ENCODE measurements around the gene EPN3.

Gene EPN3

DNA sequence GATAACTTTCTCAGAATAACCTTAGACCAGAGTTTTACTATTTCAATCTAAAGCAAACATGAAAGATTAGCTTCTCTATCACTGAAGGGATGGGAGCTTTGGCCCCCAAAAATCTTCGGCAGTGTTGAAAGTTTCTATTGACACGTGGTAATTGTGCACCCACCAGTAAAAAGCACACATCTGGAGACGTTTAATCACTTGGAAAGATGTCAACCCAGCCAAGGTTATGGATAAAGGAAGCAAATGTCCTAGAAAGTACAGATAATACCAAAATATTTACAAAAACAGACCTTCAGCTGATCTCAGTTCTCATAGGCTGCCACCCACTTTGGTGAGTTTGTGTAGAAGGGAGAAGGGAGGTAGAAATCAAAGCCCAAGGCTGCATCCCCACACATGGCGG is 19.0 kb upstream of the EPN3 start:
- DNase-seq = no peak

DNA sequence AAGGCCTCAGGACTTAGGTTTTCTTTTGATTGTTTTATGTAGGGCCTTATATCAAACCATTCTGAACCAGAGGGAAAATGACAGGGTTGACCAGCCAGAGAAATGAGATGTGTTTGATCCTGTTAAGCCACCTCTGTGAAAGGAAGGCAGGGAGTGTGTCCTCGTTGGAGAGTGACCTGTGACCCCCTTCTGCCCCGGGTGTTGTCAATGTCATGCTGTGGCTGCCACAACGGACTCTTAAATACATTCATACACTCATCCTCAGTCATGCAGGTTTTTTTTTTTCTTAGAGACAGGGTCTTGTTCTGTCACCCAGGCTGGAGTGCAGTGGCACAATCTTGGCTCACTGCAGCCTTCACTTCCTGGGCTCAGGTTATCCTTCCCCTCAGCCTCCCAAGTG is 18.1 kb upstream of the EPN3 start:
- DNase-seq = no peak

DNA sequence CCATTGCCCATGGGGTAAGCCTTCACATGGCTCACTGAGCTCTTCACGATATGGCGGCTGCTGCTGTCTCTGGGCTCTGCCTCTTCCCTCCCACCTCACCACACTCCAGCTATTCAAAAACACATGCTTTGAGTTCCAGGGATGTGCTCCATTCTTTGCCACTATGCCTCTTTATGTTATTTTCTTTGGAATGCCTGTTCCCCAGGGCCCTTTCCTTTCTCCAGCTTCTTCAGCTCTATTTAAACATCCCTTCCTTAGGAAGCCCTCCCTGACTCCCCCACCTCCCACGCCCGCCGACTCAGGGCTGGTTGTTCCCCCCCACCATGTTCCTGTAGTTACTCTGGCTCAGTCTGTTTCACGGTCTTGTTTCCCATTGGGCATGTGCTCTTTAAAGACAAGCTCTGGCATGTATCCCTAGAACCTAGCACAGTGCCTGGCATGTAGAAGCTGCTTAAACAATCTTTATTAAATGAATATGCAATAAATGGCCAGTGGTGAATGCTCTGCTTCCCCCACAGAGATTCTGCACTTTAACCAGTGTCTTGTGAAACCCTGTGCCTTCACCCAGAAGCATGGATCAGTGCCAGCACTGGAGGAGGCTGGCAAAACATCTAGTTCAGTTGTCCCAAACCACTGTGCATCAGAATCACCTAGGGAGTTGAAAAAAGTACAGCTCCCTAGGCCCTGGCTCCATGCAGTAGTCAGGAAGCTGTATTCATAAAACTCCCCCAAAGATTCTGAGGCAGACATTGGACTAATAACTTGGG is 17.4 kb upstream of the EPN3 start:
- no peak for DNase-seq

DNA sequence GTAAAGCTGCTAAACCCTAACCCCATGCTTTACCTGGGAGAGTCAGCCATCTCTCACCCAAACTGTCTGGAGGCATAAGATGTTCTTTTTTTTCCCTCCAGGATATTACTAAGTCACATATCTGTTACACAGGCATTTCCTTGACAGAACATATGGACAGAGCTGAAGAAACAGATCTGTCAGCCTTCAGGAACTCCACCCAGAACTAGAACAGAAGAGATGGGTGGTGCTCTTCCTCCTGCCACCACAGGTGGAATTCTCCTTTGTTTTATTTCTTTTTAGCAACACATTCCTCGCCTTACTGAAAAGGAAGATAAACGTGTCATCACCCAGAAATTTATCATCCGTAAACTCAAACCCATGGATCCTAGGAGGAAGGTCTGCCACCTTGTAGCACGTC is 15.5 kb upstream of the EPN3 start:
- no peak for DNase-seq

DNA sequence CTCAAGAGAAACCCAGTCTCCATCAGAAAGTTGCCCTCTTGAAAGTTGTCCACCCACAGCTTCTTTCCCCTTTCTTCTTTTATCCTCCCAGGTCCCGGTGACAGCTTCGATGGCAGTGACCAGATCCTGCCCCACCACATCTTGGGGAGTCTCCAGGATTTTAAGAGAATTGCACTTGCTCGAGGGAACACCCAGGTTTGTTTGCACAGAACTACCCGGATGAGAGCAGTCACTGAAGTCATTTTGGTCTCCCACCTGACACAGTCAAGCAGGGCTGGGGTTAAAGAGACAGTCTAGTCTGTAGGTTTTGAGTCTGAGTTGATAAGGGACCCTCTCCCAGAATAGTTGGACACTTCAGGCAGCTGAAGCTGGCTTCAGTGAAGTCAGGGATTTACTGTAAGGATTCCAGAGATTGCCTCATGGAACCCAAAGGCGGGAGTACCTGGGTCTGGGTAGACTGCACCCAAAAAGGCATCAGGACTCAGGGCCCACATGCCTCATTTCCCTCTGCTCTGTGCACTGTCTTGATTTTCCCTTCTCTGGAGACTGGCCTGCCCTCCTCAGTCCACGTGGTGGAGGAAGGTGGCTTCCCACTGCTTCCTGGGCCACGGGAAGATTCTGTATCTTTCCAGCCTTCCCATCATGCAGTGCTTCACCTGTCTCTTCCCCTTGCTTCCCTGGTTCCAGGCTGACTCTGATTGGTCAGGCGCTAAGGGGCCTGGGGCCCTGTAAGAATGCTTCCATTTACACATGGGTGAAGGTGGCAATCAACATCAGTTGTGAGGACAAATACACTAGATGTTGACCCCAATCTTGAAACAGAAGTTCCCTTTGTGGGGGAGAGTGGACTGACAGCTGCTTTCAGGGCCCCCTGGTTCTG is 14.8 kb upstream of the EPN3 start:
- no peak for DNase-seq

DNA sequence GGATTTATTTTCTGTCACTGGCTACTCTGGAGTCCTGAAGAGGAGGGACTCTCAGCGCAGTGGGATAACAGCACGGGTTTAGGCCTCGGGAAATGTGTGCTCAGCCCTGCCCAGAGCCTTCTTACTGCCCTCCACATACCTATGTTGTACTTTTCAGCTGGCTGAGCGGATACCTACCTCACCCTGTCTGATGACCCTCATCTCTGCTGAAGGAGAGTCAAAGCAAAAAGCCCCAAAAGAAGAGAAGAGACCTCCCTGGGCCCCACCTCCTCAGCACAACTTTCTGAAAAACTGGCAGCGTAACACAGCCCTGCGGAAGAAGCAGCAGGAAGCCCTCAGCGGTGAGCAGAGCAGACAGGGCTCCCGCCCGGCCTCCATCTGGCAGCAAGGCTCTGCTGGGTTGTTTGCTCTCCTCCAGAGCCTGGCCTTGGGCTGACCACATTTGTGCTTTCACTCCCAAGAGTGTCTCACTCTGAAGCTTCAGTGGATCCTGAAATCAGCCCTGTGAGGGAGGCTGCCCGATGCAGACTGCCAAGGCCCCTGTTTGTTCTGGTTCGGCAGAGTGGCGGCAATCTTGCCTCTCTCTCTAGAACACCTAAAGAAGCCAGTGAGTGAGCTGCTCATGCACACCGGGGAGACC is 14.0 kb upstream of the EPN3 start:
- DNase-seq = no peak

DNA sequence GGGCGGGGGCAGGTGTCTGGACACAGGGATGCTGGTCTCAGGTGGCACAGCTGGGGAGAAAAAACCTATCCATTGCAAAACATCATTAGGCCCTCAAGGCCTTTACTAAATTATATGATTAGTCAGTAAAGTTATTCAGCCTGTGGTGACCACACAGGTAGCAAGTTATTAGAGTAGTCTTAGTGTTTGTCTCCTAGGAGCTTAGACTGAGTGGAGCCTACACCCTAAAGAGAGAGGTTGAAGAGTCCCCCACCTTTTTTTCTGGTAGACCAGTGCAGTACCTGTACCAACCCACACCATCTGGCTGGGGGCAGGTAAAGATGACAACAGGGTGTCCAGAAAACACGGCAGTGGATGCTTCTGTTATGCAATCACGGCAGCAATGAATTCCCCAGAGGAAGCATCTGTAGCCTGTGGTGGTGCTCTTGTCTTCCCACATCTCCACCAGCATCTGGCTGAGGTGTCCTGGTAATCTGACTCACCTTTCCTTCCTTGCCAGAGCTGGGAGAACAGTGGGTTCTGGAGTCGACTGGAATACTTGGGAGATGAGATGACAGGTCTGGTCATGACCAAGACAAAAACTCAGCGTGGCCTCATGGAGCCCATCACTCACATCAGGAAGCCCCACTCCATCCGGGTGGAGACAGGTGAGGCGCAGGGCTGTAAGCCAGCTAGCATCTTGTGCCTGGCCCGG is 13.2 kb upstream of the EPN3 start:
- no peak for DNase-seq

DNA sequence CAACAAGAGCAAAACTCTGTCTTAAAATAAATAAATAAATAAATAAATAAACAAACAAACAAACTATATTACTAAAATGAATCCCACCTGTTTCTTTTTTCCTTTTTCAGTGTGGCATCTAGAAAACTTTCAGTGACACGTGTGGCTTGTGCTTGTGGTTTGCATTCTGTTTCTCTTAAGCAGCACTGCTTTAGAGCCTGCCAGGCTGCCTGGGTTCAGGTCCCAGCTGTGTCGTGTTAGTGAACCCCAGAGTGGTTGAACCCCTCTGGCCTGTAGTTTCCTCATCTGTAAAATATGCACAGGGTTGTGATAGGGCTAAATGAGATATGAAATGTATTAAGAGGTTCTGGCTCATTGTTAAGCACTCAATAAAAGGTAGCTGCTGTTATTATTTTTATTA is 12.1 kb upstream of the EPN3 start:
- DNase-seq = no peak

DNA sequence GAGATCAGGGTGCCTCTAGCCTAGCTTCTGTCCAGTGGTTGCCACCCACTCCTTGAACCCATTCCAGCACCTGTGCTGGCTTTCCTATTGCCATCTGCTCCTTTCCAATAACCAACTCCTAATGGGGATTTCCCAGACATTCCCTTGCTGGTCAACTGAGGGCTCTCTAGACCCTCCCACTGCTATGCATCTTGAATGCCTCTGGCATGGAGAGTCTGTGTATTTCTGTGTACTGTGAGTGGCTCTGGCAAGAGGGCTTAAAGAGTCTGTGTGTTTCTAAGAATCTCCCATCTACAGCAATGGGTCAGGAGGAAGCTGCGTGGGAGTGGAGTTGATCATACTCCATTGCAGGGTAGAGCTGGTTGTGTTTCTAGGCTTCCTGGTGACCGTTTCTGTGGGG is 11.0 kb upstream of the EPN3 start:
- no peak for DNase-seq

DNA sequence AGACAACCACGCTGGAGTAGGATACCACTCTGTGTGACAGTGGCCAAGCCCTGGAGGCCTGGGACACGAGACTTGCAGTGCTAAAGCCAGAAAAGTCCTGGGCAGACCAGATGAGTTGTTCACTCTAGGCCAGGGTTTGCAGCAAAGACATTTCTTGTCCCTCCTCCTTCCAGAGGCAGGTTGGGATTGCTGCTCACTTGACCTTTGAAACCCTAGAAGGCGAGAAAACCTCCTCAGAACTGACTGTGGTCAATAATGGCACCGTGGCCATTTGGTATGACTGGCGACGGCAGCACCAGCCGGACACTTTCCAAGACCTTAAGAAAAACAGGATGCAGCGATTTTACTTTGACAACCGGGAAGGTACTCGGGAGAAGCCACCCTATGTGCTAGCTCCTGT is 9.8 kb upstream of the EPN3 start:
- no peak for DNase-seq

DNA sequence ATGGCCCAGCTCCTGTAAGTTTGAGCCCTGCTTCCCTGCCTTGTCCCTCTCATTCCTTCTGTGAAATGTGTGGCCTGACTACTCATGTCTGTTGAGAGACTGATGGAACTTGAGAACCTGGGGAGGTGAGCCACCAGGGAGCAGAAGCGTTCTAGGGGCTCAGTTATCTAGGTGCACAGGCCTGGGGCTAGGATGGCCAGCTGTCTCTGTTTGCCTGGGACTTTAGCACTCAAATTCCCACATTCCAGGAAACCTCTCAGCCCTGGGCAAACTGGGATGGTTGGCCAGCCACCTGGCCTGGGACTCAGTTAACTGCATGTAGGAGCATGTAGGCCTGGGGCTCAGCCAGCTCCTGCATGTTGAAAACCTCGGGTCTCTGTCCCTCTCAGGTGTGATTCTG is 9.3 kb upstream of the EPN3 start:
- no peak for DNase-seq

DNA sequence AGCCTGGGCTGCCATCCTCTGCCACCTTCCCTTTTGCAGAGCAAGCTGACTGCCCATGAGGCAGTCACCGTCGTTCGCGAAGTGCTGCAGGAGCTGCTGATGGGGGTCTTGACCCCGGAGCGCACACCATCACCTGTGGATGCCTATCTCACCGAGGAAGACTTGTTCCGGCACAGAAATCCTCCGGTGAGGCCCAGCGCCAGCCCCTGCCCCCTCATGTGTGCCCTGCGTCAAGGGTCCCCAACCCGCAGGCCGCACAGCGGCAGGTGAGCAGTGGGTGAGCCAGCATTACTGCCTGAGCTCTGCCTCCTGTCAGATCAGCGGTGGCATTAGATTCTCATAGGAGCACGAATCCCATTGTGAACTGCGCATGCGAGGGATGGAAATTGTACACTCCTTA is 7.7 kb upstream of the EPN3 start:
- no peak for DNase-seq

DNA sequence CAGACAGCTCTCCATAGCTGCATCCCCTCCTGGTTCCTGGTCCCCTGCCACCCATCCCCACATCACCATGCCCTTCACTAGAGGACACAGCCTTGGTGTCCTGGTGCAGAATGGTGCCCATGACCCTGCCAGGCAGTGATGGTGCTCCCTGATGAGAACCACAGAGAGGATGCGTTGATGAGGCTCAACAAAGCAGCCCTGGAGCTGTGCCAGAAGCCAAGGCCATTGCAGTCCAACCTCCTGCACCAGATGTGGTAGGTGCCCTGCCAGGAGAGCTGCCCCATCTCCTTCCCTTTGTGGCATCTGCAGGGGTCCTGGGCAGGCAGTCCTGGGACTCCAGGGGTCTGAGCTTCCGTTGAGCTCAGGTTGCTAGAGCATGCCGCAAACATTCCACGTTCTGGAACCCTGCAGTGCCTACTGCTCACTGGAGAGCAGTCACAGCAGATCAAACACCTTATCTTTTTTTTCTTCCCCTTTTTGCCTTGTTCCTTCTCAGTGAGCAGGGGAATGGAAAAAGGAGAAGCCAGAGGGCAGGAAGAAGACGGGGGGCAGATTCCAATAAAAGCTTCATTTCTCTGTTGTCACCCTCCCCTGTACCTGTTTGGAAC is 5.3 kb upstream of the EPN3 start:
- no peak for DNase-seq

DNA sequence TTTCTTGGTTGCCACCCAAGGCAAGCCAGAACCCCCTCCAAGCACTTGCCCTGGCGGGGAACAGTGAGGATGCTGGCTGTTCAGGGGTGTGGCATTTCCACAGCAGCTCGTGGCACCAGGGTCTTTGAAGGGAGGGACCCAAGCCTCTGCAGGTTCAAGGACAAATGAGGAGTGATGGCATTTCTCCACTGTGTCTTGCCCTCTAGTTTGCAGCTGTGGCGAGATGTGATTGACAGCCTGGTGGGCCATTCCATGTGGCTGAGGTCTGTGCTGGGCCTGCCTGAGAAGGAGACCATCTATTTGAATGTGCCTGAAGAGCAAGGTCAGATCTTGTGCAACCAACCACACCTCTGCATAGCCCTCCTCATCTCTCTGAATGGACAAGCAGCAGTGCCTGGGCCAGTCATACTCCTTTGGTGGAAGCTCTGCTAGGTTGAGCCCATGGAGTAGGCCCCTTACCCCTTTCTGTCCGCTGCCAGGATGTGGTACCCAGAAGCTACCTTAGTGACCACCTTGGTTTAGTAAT is 4.5 kb upstream of the EPN3 start:
- no peak for DNase-seq

DNA sequence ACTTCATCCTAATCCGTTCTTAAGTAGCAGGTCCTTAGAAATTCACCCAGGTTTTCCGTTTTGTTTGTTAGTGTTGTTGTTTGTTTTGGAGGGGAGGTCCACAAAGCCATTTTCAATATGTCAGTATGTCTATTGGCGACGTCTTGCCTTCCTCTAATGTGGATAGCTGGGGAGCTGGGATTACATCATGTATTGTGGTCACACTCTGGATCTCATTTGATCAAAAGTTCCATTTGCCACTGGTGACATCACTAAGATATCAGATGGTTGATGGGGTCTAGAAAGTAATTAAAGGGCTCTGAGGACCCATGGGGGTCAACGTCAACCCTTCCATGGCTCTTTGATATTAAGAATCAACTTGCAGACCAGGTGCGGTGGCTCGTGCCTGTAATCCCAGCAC is 2.7 kb upstream of the EPN3 start:
- no peak for DNase-seq

DNA sequence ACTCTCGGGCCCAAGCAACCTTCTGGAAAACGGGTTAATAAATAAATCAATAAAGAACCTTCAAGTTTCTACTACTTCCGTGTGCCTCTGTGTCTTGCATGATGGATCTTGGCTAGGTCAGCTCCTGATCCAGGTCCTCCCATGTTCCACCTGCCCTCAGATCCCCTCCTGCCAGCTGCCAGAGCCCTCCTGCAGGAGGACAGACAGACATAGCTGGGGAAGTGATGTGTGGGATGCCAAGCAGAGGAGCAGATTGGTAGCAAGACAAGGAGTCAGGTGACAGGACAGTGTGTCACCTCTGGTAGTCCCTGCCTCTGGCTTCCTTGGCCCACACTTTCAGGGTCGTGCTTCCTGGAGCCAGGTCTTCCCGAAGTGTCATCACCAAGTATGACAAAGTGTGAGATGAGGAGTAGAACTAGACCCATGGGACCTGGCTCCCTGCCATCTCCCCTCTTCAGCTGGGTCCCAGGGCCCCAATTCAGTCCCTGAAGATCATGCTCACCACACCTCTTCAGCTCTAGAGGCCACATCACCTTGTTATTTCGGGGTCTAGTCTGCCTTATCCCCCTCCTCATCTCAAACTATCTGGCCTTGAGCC is 1.0 kb upstream of the EPN3 start:
- peak; percentile 45 for DNase-seq

DNA sequence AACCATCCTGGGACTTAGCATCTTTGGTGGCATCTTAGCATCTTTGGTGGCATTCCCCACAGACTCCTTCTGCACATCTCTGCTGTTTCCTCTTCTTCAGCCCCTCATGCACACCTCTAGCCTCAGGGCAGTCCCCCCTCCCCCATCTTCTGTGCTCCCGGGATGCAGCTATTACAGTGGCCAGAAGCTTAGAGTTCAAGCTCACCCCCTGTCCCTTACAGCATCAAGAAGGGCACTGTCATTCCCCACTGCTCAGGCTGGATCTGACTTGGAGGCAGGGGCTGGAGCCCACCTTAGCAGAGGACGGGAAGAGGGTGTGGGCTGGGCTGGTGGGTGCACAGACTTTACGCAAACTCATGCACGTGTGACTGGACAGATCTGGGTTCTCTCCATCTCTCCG is 650 bp downstream of the EPN3 start:
- DNase-seq = no peak

DNA sequence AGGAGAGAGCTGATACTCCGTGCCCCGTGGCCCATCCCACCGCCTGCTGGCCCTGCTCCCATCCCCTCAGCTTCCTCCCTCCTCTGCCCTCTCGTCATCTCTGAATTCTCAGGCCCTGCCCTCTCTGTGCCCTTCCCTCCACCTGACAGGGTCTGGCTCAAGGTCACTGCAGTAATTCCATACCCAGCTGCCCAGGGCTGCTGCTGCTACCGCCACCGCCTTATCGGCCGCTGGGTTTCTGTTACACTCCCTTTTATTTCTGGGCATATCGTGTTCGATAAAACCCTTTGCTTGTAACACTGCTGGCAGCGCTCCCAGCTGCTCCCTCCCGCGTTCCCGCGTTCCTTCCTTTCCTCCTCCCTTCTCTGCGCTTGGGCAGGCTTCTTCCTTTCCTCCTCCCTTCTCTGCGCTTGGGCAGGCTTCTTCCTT is 1.2 kb downstream of the EPN3 start:
- peak; percentile 63 for DNase-seq

DNA sequence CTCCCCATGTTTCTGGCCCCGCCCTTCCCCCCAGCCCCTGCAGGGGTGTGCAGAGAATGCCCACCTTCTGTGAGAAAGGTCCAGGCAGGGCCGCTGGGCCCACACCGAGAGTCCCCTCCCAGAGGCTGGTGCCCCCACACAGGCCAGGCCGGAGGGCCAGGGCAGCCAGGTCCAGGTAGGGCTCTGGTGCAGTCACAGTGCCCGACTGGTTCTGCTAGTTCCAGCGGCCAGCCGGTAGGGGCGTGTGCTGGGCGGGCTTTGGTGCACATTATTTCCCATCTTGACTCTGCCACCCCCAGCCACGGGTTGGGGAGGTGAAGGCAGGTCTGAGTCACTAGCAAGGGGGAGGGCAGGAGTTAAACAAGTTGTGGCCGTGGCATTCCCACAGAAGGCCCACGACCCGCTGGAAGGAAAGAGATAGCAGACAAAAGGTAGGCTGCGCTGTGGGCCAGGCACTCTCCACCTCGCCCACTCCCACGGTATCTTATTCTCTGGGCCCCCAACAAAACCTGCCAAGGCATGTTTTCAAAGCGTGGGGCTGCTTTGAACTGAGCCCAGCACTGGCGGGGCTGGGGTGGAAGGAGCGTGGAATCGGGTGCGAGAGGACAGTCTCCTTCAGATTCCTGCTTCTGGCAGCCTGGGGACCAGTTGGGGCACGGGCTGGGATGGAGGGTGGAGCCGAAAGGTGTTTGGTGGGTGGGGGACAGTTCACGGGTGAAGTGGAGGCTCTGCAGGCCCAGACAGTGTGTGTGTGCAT is 1.9 kb downstream of the EPN3 start:
- DNase-seq = peak; percentile 41

DNA sequence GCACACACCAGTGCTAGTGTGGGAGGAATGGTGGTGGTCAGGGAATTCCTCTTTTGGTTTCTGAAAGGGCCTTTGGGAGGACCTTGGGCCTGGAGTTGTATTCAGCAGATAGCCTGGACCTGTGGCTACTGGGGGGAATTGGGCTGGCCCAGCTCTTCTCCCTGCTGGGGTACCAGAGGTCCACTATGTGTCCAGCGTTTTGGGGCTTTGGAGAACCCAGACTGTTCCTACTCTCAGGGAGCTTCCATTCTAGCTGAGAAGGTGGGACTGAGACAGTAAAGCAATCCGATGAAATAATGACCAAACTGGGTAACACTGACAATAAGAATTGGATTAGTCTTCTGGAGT is 2.4 kb downstream of the EPN3 start:
- no peak for DNase-seq

DNA sequence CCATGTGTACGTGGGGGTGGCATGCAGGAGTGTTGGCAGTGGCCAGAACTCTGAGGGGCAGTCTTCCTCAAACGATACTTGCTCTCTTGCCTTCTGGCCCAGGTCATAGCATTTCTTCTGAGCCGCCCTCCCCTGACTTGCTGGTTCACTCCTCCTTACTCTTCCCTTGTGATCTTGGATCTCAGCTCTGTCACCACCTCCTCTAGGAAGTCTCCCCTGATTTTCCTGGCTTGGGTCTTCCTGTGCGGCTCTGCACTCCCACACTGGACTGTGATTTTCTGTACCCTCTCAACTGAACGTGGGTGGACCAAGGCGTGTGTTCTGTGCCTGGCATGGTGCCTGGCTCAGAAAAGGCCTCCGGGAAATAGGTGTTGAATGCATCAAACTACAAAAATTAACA is 2.9 kb downstream of the EPN3 start:
- DNase-seq = no peak

All from NCI-H510A (cell line).